Neural cell (in vitro differentiated cells): ENCODE measurements around the gene STX4.

Experiments used
- CTCF ChIP-seq: fragments of 450-650 bp; IDR thresholded peaks from 2 replicates; pipeline ENCODE4 v1.5.1; 2014; ENCODE audit warnings: antibody characterized with exemption, mild to moderate bottlenecking, moderate library complexity; ENCODE audit not compliant: poor library complexity, severe bottlenecking
- EP300 ChIP-seq: fragments of 450-650 bp; conservative IDR thresholded peaks from 2 replicates; pipeline ENCODE4 v1.6.1; 2014; ENCODE audit warnings: antibody characterized with exemption, mild to moderate bottlenecking, moderate library complexity; ENCODE audit not compliant: poor library complexity, severe bottlenecking
- EZH2 ChIP-seq: fragments of 200-600, 300-800 bp; shearing (Covaris generic), sonication (generic); IDR thresholded peaks from 2 replicates; pipeline ENCODE4 v1.6.1; 2014; ENCODE audit warnings: antibody characterized with exemption, low read length, borderline replicate concordance, mild to moderate bottlenecking; ENCODE audit not compliant: insufficient read depth, poor library complexity, severe bottlenecking
- MXI1 ChIP-seq: fragments of 450-650 bp; conservative IDR thresholded peaks from 2 replicates; pipeline ENCODE4 v1.6.1; 2014; ENCODE audit warnings: antibody characterized with exemption, mild to moderate bottlenecking; ENCODE audit not compliant: poor library complexity, severe bottlenecking
- POLR2AphosphoS5 ChIP-seq: IDR thresholded peaks from 2 replicates; pipeline ENCODE4 v1.6.1; 2012
- RAD21 ChIP-seq: fragments of 450-650 bp; conservative IDR thresholded peaks from 2 replicates; pipeline ENCODE4 v1.6.1; 2014; ENCODE audit warnings: antibody characterized with exemption, mild to moderate bottlenecking, moderate library complexity
- SMC3 ChIP-seq: fragments of 450-650 bp; conservative IDR thresholded peaks from 2 replicates; pipeline ENCODE4 v1.6.1; 2014; ENCODE audit warnings: antibody characterized with exemption, mild to moderate bottlenecking, moderate library complexity; ENCODE audit not compliant: poor library complexity
- TAF1 ChIP-seq: IDR thresholded peaks from 2 replicates; pipeline ENCODE4 v1.6.1; 2012; ENCODE audit warnings: low read depth
- TF ChIP-seq, protein P1 (sequence below): IDR thresholded peaks from 2 replicates; pipeline ENCODE4 v1.6.1; 2012; ENCODE audit warnings: borderline replicate concordance

DNA sequence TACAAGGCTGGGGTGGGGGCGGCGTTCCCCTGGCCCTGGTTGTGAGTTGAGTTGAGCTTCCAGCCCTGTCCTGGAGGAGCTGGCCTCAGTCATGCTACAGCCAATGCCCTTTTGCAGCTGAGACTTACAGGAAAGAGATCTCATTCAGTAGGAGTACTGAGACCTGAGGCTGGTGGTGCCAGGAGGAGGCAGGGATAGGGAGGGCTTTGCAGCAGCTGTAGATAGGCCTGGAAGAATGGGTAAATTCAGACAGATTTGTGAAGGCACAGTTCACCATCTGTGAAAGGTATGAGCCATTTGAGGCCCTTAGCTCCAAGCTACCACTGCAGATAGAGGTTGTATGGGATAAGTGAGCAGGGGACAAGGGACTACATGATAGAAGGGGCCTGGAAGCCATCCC, 5.6 kb downstream of the STX4 start:
- no peak for TF ChIP-seq EP300
- no peak for TF ChIP-seq CTCF
- no peak for TF ChIP-seq POLR2AphosphoS5
- TF ChIP-seq, protein P1, sequence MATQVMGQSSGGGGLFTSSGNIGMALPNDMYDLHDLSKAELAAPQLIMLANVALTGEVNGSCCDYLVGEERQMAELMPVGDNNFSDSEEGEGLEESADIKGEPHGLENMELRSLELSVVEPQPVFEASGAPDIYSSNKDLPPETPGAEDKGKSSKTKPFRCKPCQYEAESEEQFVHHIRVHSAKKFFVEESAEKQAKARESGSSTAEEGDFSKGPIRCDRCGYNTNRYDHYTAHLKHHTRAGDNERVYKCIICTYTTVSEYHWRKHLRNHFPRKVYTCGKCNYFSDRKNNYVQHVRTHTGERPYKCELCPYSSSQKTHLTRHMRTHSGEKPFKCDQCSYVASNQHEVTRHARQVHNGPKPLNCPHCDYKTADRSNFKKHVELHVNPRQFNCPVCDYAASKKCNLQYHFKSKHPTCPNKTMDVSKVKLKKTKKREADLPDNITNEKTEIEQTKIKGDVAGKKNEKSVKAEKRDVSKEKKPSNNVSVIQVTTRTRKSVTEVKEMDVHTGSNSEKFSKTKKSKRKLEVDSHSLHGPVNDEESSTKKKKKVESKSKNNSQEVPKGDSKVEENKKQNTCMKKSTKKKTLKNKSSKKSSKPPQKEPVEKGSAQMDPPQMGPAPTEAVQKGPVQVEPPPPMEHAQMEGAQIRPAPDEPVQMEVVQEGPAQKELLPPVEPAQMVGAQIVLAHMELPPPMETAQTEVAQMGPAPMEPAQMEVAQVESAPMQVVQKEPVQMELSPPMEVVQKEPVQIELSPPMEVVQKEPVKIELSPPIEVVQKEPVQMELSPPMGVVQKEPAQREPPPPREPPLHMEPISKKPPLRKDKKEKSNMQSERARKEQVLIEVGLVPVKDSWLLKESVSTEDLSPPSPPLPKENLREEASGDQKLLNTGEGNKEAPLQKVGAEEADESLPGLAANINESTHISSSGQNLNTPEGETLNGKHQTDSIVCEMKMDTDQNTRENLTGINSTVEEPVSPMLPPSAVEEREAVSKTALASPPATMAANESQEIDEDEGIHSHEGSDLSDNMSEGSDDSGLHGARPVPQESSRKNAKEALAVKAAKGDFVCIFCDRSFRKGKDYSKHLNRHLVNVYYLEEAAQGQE: no peak
- no peak for TF ChIP-seq RAD21
- no peak for TF ChIP-seq SMC3
- TF ChIP-seq MXI1: no peak
- TF ChIP-seq TAF1: no peak
- no peak for TF ChIP-seq EZH2
